DND-41 (cell line): ENCODE results near the gene FMNL3.
"Not testable (repeated sequence)": the region's sequence is repeated elsewhere in the genome, so short reads cannot be mapped to it uniquely, and the experiment has no call there.

Experiments
- EZH2 ChIP-seq: IDR thresholded peaks from 3 replicates; pipeline ENCODE4 v1.6.1; 2012; ENCODE audit warnings: borderline replicate concordance, low read depth, mild to moderate bottlenecking, moderate library complexity, low read length, inconsistent platforms; ENCODE audit not compliant: severe bottlenecking
- TF ChIP-seq, protein P1 (sequence below): IDR thresholded peaks from 2 replicates; pipeline ENCODE4 v1.5.1; 2012; ENCODE audit warnings: borderline replicate concordance, low read length, moderate library complexity, mild to moderate bottlenecking; ENCODE audit not compliant: poor library complexity, severe bottlenecking; ENCODE audit errors: extremely low read depth

DNA sequence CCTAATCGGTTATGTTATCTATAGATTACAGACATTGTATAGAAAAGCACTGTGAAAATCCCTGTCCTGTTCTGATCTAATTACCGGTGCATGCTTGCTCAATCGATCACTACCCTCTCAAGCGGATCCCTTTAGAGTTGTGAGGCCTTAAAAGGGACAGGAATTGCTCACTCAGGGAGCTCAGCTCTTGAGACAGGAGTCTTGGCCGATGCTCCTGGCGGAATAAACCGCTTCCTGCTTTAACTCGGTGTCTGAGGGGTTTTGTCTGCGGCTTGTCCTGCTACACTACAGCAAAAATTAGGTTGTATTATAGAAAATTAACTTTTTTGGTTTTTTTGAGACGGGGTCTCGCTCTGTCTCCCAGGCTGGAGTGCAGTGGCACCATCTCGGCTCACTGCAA, 33.1 kb upstream of the FMNL3 start:
- TF ChIP-seq, protein P1, sequence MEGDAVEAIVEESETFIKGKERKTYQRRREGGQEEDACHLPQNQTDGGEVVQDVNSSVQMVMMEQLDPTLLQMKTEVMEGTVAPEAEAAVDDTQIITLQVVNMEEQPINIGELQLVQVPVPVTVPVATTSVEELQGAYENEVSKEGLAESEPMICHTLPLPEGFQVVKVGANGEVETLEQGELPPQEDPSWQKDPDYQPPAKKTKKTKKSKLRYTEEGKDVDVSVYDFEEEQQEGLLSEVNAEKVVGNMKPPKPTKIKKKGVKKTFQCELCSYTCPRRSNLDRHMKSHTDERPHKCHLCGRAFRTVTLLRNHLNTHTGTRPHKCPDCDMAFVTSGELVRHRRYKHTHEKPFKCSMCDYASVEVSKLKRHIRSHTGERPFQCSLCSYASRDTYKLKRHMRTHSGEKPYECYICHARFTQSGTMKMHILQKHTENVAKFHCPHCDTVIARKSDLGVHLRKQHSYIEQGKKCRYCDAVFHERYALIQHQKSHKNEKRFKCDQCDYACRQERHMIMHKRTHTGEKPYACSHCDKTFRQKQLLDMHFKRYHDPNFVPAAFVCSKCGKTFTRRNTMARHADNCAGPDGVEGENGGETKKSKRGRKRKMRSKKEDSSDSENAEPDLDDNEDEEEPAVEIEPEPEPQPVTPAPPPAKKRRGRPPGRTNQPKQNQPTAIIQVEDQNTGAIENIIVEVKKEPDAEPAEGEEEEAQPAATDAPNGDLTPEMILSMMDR = not testable (repeated sequence)
- TF ChIP-seq EZH2 = not testable (repeated sequence)
